KOPT-K1 (cell line): ENCODE results near the gene DUSP9.
"Not testable (repeated sequence)": the region's sequence is repeated elsewhere in the genome, so short reads cannot be mapped to it uniquely, and the experiment has no call there.

ENCODE experiments used
- H3K27ac ChIP-seq: fragments of 200-600 bp; sonication (generic); 2 replicates; pipeline ENCODE4 v1.5.1; 2016; ENCODE audit warnings: antibody characterized with exemption, mild to moderate bottlenecking, low read depth, low read length; ENCODE audit not compliant: poor library complexity, severe bottlenecking
- H3K36me3 ChIP-seq: fragments of 200-600 bp; sonication (generic); 2 replicates; pipeline ENCODE4 v1.5.1; 2017; ENCODE audit warnings: antibody characterized with exemption, mild to moderate bottlenecking, low read length, moderate library complexity; ENCODE audit not compliant: insufficient read depth
- H3K9me3 ChIP-seq: fragments of 200-600 bp; sonication (generic); 2 replicates; pipeline ENCODE4 v1.5.1; 2017; ENCODE audit warnings: antibody characterized with exemption, low read length, mild to moderate bottlenecking; ENCODE audit not compliant: insufficient read depth, poor library complexity, severe bottlenecking

DUSP9 gene

DNA sequence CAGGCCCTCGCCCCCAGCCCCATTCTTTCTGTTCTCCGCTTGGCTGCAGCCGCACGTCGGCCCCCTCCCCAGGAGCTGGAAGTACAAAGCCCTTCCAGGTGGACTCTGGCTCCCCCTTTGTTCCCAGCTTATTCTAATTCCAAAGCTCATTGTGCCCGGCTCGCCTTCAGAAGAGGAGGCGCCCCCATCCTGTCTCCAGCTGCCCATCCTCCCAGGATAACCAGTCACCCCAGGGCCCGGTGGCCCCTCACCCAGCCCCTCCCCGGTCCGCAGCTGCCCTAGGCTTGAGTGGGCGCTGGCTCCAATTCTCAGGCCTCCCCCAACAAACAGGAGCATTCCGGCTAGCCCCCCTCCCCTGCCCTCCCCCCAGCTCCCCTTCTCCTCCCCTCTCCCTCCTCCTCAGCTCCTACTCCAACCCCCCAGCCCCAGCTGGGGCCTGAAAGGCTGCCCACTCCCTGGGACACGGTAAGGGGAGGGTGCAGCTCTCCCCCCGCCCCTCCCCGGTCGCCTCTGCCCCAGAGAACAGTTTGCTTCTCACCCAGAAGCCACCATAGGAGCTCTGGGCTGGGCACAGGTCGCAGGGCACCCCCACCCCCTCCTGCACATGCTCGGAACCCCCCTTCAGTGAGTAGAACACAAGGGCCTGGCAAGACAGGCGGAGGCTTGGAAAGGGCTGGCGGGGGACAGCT, 37.6 kb downstream of the DUSP9 start:
- Histone ChIP-seq H3K36me3 (no peaks in the 10 kb centered on the region), H3K9me3 (peaks cover 6% of the 10 kb centered on the region), H3K27ac (no peak overlapping the region)

DNA sequence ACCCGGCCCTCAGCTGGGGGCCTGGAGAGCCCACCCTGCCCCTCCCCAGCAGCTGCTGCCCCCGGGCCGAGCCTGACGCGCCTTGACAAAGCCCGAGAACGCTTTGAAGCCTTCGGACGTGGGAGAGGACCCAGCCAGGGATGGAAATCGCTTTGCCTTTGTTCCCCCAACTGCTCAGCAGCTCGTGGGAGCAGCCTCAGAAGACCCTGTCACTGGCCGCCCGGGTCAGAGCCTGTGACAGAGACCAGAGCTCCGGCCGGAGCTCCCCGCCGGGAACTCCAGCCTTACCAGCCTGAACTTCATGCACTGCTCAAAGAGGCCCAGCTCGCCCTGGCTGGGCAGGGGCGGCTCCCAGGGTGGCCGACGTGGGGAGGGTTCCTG, 38.1 kb downstream of the DUSP9 start:
- peaks cover 6% of the 10 kb centered on the region for H3K9me3 ChIP-seq
- no peak overlapping the region for H3K27ac ChIP-seq
- H3K36me3 ChIP-seq: no peaks in the 10 kb centered on the region

DNA sequence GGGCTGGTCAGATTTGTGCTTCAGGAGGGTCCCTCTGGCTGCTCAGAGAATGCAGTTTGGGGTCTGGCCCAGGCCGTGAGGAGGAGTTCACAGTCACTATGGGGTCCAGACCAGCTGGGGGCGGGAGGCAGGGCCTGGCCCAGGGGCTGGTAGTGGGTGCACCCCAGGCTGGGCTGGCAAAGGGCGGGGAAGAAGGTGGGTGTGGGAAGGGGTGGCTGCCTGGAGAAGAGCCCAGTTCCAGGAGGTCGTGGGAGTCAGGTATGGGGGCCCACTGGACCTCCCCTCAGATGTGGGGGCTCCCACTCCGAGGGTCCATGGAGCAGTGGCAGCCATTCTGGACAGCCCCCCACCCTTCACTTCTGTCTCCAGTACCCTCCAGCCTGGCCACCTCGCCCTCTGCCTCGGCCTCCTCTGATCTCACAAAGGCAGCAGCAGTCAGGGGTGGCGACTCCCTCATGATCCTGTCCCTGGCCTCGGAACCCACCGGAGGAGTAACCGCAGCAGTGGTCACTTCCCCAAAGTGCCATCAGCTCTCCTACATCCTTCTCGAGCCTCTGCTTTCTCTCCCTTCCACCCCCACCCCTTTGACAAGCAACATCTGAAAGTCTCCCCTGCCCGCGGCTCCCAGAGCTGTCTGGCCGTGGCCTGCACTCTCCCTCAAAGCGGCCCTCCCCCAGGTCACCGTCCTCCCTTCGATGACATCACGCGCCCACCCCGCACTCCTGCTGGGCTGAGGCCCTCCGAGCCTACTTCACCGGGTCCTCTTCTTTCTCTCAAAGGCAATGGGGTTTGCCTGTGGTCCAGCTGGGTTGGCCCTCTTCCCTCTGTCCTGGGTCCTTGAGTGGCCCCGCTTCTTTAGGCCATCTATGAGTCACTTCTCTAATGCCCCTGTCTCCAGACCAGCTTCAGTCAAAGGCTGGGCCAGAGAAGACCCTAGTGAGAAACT, 39.0 kb downstream of the DUSP9 start:
- H3K9me3 ChIP-seq: peaks cover 6% of the 10 kb centered on the region
- no peaks in the 10 kb centered on the region for H3K36me3 ChIP-seq
- no peak overlapping the region for H3K27ac ChIP-seq

DNA sequence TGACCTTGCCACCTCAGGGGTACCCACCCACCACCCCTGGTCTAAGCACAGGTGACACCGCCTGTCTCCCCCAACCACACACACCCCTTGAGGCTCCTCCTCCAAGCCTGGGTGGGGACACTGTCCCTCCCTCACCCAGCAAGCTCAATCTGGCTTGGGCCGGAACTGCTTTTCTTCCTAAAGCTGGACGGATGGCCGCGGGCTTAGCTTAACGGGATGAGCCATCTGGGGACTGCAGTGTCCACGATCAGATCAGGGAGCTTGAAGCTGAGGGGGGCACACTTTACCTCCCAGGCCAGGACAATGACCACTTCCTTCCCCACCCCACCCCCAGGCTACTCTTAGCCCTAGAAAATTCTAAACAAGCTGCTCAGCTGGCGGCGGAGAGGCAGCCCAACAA, 39.7 kb downstream of the DUSP9 start:
- Histone ChIP-seq H3K36me3 (no peaks in the 10 kb centered on the region), H3K9me3 (peaks cover 6% of the 10 kb centered on the region), H3K27ac (no peak overlapping the region)

DNA sequence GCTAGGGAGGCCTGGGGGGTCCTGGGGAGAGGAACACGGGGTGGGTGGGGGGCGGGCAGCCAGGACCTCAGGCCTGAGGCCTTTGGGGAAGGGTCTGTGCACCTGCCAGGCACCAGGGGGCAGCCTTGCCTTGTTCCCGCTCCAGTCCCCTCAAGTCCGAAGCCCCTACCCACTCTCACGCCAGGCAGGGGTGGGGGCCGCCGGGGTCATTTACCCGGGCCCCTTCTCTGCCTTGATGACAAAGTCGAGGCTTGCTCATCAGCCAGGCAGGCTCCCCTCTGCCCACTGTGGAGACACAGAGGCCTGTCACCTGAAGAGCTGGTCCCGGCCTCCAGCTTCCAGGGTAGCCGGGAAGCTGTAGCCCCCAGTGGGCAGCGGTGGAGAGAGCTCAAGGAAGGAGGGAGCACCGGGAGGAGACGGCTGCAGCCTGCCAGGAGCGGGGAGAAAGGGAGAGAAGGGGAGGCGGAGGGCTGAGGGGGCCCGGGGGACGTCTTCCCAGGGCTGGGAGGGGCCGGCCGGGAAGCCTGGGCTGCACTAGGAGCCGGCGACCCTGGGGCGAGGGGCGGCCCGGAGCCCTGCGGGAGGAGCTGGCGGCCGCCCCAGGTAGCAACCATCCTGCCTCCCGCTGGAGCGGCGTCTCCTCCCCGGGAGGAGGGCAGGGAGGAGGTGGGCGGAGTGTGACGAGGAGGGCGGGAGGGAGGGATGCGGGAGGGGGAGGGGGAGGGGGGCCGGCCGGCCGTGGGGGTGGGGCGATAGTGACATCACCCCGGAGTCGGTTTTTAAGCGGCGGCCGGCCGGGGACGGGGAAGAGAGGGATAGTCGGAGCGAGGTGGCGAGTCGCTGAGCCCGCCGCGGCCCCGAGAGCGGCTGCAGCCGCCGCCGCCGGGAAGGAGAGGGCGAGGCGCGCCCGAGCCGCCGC, 40.4 kb downstream of the DUSP9 start, which contains the start of gene SLC6A8:
SLC6A8 (plus strand) TSS at position 806 of the 919 bp plus-strand sequence. CDS start 649 bp downstream, outside the sequence.
- Histone ChIP-seq H3K27ac (no peak within 1 kb of the TSS), H3K9me3 (peaks cover 6% of the 10 kb centered on the region), H3K36me3 (no peaks in the 10 kb centered on the region)

DNA sequence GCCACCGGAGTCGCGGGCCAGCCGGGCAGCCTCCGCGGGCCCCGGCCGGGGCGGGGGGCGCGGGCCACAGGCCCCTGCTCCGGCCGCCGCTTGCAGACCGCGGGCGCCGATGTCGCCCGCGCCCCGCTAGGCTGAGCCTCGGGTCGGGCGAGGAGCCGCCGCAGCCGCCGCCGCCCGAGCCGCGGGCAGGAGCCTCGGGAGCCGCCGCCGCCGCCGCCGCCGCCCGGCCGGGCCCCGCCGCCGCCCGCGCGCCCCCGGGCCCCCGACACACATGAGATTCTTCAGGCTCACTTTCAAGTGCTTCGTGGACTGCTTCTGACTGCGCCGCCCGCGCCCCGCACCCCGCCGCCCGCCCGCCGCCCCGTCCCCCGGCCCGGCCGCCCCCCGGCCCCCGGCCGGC, 41.1 kb downstream of the DUSP9 start:
- Histone ChIP-seq H3K36me3 (no peaks in the 10 kb centered on the region), H3K27ac (no peak overlapping the region), H3K9me3 (peaks cover 6% of the 10 kb centered on the region)

DNA sequence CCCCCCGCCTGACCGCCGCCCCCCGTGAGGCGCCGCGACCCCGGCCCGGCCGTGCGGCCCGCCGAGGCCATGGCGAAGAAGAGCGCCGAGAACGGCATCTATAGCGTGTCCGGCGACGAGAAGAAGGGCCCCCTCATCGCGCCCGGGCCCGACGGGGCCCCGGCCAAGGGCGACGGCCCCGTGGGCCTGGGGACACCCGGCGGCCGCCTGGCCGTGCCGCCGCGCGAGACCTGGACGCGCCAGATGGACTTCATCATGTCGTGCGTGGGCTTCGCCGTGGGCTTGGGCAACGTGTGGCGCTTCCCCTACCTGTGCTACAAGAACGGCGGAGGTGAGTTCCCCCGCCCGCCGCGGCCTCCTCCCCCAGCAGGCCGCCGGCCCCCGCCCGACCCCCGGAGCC, 41.5 kb downstream of the DUSP9 start:
- Histone ChIP-seq H3K36me3 (no peaks in the 10 kb centered on the region), H3K9me3 (peaks cover 5% of the 10 kb centered on the region), H3K27ac (no peak overlapping the region)

DNA sequence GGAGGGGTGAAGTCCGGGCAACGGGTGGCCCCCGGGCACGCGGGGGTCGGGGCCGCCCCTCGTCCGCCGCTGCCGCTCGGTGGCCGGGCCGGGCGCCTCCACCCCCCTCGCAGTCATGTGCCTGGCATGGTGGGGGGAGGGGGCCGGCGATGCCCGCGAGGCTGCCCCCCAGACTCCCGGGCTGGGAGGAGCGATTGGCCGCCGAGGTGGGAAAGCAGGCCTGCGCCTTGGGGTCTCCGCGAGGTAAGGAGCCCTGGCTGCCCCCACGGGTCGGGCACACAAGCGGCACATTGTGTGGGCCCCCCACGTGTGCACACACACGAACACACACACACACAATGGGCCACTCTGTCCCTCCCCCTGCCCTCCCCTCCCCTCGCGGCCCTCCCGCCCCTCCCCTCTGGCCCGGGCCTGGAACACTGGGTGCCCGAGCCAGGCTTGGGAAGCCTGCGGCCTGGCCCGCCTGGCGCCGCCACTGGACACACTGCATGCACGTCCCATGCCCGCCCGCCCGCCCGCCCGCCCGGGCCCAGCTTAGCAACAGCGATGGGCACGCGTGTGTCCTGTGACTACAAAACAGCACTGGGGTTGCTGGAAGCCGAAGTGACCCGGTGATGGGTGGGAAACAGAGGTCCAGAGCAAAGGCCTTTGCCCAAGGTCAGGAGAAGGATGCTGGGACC, 42.0 kb downstream of the DUSP9 start:
- no peaks in the 10 kb centered on the region for H3K36me3 ChIP-seq
- no peaks in the 10 kb centered on the region for H3K9me3 ChIP-seq
- H3K27ac ChIP-seq: no peak overlapping the region

DNA sequence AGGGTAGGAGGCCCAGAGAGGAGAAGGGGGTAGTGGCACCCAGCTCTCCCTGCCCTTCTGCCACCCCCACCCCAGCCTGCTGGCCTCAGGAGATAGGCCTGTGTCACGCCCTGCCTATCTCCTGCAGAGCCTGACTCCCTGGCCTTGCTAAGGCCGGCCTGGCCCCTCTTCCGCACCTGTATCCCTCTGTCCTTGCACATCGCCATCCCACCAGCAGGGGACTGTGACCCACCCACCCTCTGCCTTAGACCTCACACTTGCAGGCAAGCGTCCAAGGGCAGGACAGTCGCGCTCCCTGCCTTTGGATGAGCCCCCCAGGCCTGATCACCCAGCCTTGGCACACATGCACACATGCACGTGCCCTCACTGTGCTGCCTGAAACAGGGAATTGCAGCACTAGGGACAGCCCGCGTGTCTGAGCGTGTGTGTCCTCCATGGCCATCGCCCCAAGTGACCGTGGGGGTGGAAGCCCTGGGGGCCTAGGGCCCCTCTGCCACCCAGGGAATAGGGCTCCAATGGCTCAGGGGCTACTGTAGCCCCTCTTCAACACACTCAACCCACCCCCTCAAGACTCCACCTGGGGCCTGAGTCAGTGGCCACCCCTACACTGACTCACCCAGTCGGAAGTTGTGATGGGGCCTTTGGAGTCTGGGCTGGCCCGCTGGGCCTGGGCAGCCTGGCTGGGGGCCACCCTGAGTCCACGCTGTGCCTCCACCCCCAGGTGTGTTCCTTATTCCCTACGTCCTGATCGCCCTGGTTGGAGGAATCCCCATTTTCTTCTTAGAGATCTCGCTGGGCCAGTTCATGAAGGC, 42.9 kb downstream of the DUSP9 start:
- Histone ChIP-seq H3K27ac (no peak overlapping the region), H3K9me3 (no peaks in the 10 kb centered on the region), H3K36me3 (no peaks in the 10 kb centered on the region)

DNA sequence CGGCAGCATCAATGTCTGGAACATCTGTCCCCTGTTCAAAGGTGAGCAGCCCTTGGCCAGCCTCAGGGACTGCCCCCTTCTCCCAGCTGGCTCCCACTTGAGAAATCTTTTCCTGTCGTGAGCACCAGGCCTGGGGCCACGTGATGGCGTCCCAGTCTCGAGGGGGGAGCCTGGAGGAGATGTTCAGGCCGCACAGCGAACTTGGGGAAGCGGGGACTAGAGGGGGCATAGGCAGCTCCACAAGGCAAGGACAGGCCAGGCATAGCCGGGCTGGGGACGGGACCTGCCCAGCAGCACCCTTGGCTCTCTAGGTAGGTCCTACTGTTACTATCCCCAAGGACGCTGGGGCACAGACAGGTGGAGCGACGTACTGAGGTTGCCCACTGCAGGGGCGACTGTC, 43.5 kb downstream of the DUSP9 start:
- Histone ChIP-seq H3K36me3 (no peaks in the 10 kb centered on the region; the same call in 1 of the 2 replicates), H3K27ac (no peak overlapping the region)

DNA sequence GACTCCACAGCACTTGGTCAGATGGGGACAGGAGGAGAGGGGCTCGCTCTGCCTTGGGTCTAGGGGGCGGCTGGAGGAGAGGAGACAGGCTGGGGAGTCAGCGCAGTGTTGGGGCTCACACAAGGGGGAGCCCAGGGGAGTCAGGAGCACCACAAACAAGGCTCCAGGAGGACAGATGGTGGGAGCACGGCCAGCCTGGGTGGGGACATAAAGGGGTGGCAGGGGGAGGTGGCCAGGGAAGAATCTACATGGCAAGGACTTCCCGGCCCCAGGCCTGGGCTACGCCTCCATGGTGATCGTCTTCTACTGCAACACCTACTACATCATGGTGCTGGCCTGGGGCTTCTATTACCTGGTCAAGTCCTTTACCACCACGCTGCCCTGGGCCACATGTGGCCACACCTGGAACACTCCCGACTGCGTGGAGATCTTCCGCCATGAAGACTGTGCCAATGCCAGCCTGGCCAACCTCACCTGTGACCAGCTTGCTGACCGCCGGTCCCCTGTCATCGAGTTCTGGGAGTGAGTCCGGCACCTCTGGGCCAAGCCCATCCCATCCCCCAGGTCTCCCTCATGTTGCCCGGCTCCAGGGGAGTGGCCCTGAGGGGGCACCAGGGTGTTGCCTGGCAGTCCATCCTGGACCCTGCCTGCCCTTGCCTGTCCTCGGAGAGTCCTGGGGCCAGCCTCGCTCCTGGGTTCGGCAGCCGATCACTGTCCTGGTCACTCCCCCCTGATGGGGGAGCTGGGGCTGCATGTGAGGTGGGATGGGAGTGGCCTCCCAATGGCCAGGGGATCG, 44.2 kb downstream of the DUSP9 start:
- not testable (repeated sequence) for H3K9me3 ChIP-seq, H3K27ac ChIP-seq, H3K36me3 ChIP-seq

More for the DNA sequence above, 43.5 kb downstream of the DUSP9 start:
- H3K9me3 ChIP-seq: no peaks in the 10 kb centered on the region

DNA sequence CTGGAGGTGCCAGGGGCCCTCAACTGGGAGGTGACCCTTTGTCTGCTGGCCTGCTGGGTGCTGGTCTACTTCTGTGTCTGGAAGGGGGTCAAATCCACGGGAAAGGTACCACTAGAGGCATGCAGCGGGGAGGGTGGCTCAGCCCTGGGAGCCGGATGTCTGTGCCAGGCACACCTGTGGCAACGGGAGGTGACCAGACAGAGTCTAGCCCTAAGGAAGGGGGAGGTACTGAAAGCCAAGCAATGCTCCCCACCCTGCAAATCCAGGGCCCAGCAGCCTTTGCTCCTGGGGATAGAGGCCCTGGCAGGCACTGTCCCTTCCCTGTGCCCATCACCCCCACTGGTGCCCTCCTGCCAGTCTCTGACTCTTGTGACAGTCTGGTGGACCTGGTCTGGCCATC, 45.0 kb downstream of the DUSP9 start:
- no peaks in the 10 kb centered on the region; the same call in 1 of the 2 replicates for H3K36me3 ChIP-seq
- H3K9me3 ChIP-seq: no peaks in the 10 kb centered on the region

DNA sequence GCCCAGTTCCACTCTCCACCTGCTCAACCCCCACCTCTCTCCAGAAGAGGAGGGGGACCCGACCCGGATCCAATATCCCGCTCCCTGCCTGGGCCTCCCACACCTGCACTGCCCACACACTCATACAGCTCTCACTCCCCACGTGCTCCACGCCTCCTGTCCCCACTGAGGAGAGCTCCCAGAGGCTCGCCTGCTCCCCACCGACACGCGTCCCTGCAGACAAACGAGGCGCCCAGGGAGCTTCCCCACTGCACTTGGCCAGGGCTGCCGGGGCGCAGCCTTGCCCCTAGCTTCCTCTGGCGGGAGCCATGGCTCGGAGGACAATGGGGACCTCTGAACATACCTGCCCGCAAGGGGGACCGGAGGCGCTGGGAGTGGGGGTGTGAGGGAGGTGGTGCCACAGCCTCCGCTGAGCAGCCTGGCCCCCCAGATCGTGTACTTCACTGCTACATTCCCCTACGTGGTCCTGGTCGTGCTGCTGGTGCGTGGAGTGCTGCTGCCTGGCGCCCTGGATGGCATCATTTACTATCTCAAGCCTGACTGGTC, 45.7 kb downstream of the DUSP9 start:
- Histone ChIP-seq H3K27ac (no peak overlapping the region), H3K36me3 (peaks cover 6% of the 10 kb centered on the region; the same call in 1 of the 2 replicates), H3K9me3 (no peaks in the 10 kb centered on the region)

More for the DNA sequence above, 45.0 kb downstream of the DUSP9 start:
- no peak overlapping the region for H3K27ac ChIP-seq
